ENCODE data around the gene ARMC7.
"Not testable (repeated sequence)": the region's sequence is repeated elsewhere in the genome, so short reads cannot be mapped to it uniquely, and the experiment has no call there.

Gene ARMC7

GRCh38 chr17:75109407-75110233, at the start of gene ARMC7:
Gene ARMC7 (plus strand): TSS chr17:75109969. CDS start chr17:75110289, 320 bp downstream.
- in situ Hi-C loops (cut with MboI; ENCODE audit: low sequenced_read_pairs): no loop called here

DNA sequence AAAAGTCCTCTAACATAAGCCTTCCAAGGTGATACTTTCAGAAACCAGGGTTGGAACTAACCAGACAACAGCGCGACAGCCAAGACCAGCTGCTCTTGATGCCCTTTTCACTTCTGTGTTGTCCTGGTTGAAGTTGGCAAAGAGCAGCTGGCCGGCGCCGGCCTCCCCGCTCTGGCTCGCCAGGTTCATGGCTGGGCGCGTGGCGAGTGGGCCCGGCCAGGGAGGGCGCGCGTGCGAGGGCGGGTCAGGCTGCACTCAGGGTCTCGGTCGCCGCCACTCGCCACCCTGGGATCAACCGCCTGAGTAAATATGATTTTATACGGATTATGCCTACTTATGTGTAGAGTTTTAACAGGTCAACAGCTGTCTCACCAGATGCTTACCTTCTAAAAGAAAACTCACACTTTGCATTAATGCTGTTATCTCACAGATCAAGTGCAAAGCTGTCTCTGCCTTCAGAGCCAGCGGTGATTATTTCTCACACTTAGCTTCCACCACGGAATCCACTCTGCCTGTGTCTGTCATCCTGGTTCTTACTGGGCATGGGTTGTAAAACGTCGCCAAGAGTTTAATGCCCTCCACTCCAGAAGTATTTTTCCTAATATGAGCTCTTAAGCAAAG, 49.2 kb upstream of the ARMC7 start:
- in situ Hi-C loops (cut with MboI; ENCODE audit: low sequenced_read_pairs): no loop called here

- in situ Hi-C loops (cut with MboI; ENCODE audit: low sequenced_read_pairs): no loop called here
These were observed 48.7 kb upstream of the ARMC7 start for GRCh38 chr17:75061055-75061438.

DNA sequence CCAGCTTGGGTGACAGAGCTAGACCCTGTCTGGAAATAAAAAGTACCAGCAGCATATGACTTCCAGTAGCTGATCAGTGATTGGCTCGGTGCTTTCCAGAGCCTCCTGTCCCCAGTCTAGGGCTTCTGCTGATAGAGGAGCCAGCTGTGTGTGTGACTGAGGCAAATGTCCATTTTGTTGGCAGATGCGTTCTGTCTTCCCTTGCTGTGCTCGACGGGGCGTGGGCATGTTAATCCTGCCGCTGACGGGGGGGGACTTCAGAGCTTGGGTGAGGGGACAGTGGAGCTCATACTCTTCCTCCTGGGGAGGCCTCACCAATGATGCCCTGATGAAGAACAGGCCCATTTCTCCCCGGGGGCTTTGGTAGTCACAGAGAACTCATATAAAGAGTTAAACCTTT, 48.2 kb upstream of the ARMC7 start:
- in situ Hi-C loops (cut with MboI; ENCODE audit: low sequenced_read_pairs): no loop called here

DNA sequence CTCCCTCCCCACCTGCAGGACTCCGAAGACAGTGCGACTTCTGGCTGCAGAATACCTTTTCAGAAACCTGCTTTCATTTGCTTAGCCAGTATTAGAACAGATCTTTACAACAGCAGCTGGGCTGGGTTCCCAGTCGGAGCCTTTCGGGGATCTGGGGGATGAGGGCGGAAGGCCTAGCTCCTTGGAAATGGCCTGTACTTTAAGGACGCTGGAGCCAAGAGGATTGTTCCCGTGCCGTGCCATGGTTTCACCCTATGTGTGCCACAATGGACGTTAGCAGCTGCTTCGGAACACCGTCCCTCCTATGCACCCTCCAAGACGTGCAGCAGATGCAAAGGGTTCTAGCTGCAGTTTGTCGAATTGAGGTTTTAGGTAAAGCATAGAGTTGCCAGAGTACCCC, 46.6 kb upstream of the ARMC7 start:
- in situ Hi-C loops (cut with MboI; ENCODE audit: low sequenced_read_pairs): no loop called here

- in situ Hi-C loops (cut with MboI; ENCODE audit: low sequenced_read_pairs): no loop called here
These were observed 46.1 kb upstream of the ARMC7 start for GRCh38 chr17:75063626-75064025.

- in situ Hi-C loops (cut with MboI; ENCODE audit: low sequenced_read_pairs): no loop called here
These were observed 45.7 kb upstream of the ARMC7 start for GRCh38 chr17:75064040-75064439.

GRCh38 chr17:75064460-75064859, 45.3 kb upstream of the ARMC7 start:
- in situ Hi-C loops (cut with MboI; ENCODE audit: low sequenced_read_pairs): no loop called here

DNA sequence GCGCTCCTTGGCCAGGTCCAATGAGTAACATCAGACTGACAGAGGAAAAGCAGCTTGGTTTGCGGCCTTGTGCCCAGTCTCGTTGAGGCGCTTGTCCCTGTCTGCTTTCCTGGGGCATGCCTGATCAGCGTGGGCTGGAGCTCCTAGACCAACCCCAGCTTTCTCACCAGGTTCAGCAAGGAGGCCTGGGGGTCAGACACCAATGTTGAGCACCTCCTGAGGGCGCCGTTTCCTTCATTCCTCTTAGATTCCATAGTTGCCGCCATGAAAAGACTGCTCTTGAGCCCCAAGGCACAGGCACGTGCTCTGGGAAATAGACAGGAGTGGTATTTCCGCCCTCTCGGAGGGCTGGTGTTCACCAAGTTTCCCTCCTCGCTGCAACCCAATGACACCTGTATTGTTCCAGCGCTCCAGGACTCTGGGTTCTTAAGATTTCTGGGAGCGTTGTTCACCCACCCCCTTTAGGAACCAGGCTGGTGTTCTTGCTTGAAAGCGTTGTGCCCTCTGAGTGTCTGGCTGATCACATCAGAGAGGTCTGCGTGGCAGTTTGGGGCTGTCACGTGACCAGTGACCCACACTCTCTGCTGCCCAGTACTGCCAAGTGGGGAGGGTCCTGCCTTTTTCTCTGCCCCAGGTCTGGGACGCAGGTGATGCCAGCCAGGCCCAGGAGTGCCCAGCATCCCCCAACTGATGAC, 44.8 kb upstream of the ARMC7 start:
- in situ Hi-C loops (cut with MboI; ENCODE audit: low sequenced_read_pairs): no loop called here

- in situ Hi-C loops (cut with MboI; ENCODE audit: low sequenced_read_pairs): no loop called here
These were observed 44.1 kb upstream of the ARMC7 start for GRCh38 chr17:75065562-75066151.

DNA sequence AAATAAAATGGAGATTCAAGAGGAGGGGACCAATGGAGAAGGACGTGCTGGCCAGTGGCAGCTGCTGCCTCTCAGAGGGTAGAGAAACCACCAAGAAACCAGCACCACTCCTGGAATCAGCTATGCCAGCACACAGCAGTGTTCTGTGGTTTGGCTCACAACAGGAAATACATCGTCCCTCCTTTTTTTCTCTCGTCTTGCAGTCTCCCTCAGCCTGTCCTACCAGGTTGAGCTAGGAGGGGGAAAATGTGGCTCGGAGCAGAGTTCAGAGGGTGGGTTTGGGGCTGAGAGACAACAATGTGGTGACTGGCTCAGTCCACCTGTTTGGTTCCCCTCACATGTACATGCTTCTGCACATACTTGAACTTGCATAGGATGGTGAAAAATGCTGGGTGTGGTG, 41.9 kb upstream of the ARMC7 start:
- in situ Hi-C loops (cut with MboI; ENCODE audit: low sequenced_read_pairs): no loop called here

- in situ Hi-C loops (cut with MboI; ENCODE audit: low sequenced_read_pairs): no loop called here
These were observed 41.0 kb upstream of the ARMC7 start for GRCh38 chr17:75068750-75069149.

DNA sequence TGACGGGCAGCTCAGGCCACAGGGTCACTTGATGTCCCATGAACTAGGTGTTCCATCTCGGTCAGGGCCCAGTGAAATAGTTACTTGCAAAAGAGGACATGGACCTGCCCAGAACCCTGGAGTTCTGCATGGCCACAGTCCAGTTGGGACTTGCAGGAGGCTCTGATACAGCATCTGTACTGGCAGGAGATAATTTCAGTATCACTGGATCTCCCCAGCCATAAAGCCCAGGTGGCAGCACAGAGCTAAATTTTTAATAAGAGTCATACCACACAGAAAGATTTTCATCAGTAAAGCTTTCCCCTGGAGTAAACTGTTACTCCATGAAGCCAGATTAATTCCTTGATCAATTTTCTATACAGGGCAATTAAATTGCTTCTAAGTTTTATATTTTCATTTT, 40.0 kb upstream of the ARMC7 start:
- in situ Hi-C loops (cut with MboI; ENCODE audit: low sequenced_read_pairs): no loop called here

- in situ Hi-C loops (cut with MboI; ENCODE audit: low sequenced_read_pairs): not testable (repeated sequence)
These were observed 38.1 kb upstream of the ARMC7 start for GRCh38 chr17:75071478-75072271.

DNA sequence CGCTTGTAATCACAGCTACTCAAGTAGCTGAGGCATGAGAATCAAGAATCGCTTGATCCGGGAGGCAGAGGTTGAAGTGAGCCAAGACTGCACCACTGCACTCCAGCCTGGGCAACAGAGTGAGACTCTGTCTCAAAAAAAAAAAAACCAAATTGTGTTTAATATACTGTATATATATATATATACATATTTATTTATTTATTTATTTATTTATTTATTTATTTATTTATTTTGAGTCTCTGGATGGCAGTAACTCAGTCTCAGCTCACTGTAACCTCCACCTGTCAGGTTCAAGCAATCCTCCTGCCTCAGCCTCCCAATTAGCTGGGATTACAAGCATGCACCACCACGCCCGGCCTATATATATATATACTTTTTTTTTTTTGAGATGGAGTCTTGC, 36.9 kb upstream of the ARMC7 start:
- in situ Hi-C loops (cut with MboI; ENCODE audit: low sequenced_read_pairs): not testable (repeated sequence)

DNA sequence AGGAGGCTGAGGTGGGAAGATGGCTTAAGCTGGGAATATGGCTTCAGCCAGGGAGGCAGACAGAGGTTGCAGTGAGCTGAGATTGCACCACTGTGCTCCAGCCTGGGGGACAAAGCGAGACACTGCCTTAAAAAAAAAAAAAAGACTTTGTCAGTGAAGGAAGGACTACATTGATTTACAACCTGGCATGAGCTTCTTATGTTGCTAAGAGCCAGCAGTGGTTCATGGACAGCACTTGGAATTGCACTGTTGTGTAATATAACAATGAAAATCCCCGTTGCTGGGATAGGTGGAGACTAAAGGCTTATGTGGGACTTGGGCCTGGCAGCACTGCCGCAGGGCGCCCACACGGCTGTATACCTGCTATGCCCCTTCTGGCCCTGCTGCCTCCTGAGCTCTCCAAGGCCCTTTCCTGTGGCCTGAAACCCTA, 36.1 kb upstream of the ARMC7 start:
- in situ Hi-C loops (cut with MboI; ENCODE audit: low sequenced_read_pairs): no loop called here

GRCh38 chr17:75074532-75074931, 35.2 kb upstream of the ARMC7 start:
- in situ Hi-C loops (cut with MboI; ENCODE audit: low sequenced_read_pairs): no loop called here

- in situ Hi-C loops (cut with MboI; ENCODE audit: low sequenced_read_pairs): no loop called here
These were observed 34.0 kb upstream of the ARMC7 start for GRCh38 chr17:75075597-75076336.

- in situ Hi-C loops (cut with MboI; ENCODE audit: low sequenced_read_pairs): no loop called here
These were observed 32.7 kb upstream of the ARMC7 start for GRCh38 chr17:75077072-75077495.
